ENCODE measurements around the gene ZBTB49. TPM values are rescaled to one million over a fixed set of nuclear protein-coding genes. Genes with fewer than 3 reads are reported as not detected.

The ZBTB49 gene
- polyA plus RNA-seq, 3 donors: 1.4 to 5.1 (median 1.7) TPM

DNA sequence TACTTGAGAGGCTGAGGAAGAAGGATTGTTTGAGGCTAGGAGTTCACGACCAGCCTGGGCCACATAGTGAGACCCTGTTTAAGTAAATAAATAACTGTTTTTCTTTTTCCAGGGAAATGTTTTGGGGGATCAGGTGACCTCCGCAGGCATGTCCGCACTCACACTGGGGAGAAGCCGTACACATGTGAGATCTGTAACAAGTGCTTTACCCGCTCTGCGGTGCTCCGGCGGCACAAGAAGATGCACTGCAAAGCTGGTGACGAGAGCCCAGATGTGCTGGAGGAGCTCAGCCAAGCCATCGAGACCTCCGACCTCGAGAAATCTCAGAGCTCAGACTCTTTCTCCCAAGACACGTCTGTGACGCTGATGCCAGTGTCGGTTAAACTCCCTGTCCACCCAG is 30.5 kb downstream of the ZBTB49 start:
- WGBS, 3 donors: 94 to 98% (median 97%) methylated on average over 15 of the region's 15 CpGs
- no peak overlapping the region for H3K27ac ChIP-seq (ENCODE audit: low read depth, low read length)

DNA sequence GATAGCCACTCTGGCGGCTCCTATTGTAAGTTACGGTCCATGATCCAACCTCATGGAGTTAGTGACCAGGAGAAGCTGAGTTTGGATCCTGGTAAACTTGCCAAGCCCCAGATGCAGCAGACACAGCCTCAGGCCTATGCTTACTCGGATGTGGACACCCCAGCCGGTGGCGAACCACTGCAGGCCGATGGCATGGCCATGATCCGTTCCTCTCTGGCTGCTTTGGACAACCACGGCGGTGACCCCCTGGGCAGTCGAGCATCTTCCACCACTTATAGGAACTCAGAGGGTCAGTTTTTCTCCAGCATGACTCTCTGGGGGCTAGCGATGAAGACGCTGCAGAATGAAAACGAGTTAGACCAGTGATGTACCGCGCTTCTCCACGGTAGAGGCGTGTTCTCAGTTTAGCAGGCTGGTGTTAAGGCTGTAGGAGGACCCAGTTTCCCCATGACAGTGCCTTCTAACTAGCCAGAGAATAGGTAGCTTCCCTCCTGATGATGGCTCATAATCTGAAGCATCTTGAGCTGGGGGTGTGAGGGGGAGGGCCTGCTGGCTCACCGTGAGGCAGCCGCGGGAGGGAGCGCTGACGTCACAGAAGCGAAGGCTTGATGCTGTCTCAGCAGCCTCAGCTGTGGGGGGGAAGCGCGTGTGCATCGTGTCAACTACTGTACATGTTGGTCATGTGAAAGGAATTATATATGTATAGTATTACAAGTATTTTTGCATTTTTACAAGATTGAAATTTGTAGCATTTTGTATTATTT is 31.1 kb downstream of the ZBTB49 start:
- WGBS, 3 donors: 93 to 94% (median 93%) methylated on average over 26 of the region's 26 CpGs
- no peak overlapping the region for H3K27ac ChIP-seq (ENCODE audit: low read depth, low read length)

DNA sequence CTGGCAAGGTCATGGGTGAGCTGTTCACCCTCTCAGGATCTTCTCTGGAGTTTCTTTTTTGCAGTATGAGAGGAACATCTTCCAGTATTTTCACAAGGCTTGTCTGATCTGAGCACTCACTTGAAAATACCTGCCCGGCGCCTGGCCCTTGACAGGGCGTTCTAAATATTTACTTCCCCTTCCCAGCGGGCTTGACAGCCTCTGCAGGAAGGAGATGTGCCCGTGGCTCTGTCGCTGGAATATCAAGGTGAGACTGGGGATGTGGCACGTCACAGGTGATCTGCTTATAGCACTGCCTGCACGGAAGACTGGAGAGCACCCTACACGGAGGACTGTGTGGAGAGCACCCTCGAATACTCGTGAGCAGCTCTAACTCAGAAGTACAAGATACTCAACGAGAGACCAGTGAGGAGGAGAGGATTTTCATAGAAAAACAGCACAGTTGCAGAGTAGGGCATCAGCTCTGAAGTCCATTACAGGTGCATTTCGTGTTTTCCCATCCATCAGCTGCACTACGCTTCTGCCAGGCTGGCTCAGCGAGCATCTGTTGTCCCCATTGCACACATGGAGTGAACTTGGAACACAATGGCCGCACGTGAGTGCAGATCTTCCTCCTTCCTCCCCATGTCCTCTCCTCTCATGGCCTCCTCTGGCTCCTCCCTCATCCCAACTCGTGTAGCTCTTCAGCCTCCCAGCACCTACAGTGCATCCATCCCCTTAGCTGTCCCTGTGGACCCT is 32.1 kb downstream of the ZBTB49 start:
- no peak overlapping the region for H3K27ac ChIP-seq (ENCODE audit: low read depth, low read length)
- 79 to 88% (median 86%) methylated on average over 18 of the region's 18 CpGs for WGBS, 3 donors

DNA sequence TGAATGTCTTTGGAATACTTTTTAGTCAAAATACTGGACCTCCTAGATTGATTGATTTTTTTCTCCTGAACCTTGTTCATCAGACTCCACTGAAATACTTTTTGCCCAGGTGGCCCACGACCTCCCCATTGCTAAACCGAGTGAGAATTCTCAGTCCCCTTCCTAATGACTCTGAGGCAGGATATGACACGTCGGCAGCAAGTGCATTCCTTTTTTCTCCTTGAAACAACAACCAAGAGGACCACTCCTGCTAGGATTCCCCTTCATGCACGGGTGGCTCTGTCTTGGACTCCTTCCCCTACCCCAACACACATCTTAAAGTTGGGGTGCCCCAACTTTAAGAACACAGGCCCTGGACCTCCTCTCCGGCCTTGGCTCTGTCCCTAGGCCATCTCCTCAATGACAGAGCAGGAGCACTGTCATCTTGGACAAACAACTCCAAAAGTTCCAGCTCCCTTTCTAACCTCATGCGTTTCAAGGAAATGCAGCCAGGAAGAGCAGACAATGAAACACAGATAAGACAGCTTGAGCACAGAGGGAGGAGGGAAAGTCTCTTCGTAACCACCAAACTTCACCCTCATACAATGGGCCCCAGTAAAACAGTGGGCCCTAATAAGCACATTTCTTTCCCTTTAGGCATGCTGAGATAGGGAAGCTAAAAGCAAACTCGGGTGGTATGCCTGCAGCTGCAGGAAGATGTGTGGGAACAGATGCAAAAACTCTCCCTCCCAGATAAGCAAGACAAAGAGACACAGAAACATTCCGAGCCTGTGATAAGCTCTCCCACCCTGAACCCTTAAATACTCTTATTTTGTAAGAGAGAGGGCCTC is 33.9 kb downstream of the ZBTB49 start:
- 50 to 58% (median 51%) methylated on average over 10 of the region's 10 CpGs for WGBS, 3 donors
- H3K27ac ChIP-seq (ENCODE audit: low read depth, low read length): no peak overlapping the region

DNA sequence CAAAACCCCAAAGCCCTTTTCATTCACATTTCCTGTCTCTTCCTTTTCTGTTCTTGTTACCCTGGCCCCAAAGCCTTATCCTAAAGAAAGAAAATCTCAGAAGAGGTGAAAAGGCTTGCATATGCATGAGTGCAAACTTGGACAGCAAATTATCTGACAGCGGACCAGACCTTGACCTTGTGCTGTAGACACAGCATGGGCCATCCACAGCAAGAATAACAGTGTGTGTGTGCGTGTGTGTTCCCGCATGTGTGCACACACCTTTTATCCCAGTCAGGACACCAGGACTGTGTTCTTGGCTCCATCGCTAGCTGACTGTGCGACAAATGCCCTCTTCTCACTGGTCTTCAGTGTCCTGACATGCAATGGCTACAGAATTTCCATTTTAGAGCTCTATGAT is 35.3 kb downstream of the ZBTB49 start:
- 88 to 96% (median 89%) methylated on average over 5 of the region's 5 CpGs for WGBS, 3 donors
- no peak overlapping the region for H3K27ac ChIP-seq (ENCODE audit: low read depth, low read length)

DNA sequence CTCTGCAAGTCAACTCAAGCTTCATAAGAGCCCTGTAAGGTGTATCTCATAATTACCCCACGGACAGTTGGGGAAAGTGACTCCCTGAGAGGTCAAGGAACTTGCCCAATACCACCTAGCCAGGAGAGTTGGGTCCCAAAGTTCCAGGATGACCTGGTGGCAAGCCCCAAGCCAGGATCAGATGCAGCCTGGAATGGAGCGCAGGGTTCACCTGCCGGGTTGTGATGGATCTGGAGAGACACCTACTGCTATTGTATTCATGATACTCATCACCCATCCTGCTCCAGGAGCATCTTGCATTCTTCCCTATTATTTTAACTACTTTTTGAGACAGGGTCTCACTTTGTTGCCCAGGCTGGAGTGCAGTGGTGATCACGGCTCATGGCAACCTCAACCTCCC is 36.1 kb downstream of the ZBTB49 start:
- 87 to 93% (median 92%) methylated on average over 4 of the region's 4 CpGs for WGBS, 3 donors

DNA sequence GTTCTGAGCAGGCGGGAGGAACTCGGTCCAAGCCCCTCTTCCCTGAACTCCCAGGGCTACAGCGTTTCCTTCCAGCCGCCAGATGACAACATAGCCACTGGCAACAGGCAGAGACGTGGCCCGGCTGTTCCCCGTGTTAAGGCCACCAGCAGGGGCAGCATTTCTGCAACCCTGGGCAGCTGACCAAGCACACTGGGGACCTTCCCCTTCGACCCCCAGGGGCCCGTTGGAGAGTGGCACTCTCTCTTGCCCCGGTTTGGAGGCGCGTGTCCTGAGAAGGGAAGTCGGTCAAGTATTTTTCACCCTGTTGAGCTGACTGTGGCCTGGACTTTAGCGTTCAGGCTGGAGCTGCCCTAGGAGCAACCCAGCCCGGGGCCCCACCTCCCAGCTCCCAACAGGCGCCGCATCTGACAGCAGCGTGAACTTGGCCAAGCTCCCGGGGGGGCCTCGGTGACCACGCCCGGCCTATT is 37.6 kb downstream of the ZBTB49 start:
- 34 to 41% (median 35%) methylated on average over 22 of the region's 22 CpGs for WGBS, 3 donors

More for the DNA sequence above, 36.1 kb downstream of the ZBTB49 start:
- no peak overlapping the region for H3K27ac ChIP-seq (ENCODE audit: low read depth, low read length)

DNA sequence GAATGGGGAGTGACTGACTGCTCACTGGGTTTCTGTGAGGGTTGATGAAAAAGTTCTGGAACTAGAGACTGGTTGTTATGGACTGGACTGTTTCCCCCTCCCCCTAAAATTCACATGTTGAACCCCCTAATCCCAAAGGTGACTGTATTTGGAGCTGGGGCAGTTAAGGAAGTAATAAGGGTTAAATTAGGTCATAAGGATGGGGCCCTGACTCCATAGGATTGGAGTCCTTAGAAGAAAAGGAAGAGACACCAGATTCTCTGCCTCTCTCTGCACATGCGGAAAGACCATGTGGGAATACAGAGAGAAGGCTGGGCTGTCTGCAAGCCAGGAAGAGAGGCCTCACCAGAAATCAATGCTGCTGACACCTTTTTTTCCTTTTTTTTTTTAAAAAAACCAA is 38.2 kb downstream of the ZBTB49 start:
- H3K27ac ChIP-seq (ENCODE audit: low read depth, low read length): no peak overlapping the region
- WGBS, 3 donors: 87 to 100% (median 100%) methylated on average over 1 of the region's 1 CpG

More for the DNA sequence above, 37.6 kb downstream of the ZBTB49 start:
- no peak overlapping the region for H3K27ac ChIP-seq (ENCODE audit: low read depth, low read length)

DNA sequence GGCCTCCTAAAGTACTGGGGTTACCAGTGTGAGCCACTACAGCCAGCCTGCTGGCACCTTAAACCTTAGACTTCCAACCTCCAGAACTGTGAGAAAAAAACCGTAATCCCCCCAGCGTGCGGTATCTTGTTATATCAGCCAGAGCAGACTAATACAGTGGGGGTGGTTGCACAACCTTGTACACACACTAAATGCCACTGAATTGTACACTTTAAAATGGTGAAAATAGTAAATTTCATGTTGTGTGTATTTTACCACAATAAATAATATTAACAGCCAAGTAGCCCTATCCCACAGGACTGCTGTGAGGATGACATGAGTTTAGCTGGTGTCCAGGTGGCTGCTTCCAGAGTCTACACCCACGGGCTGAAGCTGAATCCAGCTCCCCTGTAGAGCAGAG is 38.8 kb downstream of the ZBTB49 start:
- 86 to 94% (median 89%) methylated on average over 4 of the region's 4 CpGs for WGBS, 3 donors
- H3K27ac ChIP-seq (ENCODE audit: low read depth, low read length): no peak overlapping the region

DNA sequence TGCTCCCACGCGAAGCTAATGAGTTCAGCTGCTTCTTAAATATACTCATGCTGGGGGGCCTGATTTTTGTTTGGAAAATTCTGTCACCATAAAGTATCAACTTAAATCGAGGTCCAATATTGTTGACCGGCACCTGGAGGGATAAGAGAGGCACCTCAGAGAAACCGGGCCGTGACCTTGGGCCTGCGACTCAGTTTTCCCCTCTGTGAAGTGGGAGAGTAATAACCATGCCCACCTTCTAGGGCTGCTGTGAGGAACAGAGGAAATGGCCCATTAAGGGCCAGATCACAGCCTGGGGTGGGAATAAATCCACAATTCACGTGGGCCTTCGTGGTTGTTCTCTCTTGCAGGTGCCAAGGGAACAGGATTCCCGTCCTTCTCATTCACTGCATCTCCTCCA is 39.4 kb downstream of the ZBTB49 start:
- WGBS, 3 donors: 94% methylated on average over 10 of the region's 10 CpGs
- H3K27ac ChIP-seq (ENCODE audit: low read depth, low read length): no peak overlapping the region

DNA sequence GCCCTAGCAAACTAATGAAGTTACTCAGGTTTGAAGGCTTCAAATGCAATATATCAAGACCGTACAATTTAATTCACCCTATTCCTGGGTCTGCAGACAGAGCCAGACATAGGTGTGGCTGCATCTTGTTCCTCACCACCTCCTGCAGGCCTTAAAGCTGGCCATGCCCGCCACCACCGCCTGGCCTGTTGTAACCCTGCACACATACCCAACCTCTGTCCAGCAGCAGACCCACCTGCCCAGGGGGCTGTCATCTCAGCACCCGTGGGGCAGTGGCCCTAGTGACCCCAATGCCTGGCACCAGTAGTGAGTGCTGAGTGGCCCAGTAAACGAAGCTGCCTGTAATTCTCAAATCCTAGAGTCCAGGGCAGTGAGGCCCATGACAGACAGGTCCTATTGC is 40.7 kb downstream of the ZBTB49 start:
- WGBS, 3 donors: 74 to 85% (median 84%) methylated on average over 5 of the region's 5 CpGs

DNA sequence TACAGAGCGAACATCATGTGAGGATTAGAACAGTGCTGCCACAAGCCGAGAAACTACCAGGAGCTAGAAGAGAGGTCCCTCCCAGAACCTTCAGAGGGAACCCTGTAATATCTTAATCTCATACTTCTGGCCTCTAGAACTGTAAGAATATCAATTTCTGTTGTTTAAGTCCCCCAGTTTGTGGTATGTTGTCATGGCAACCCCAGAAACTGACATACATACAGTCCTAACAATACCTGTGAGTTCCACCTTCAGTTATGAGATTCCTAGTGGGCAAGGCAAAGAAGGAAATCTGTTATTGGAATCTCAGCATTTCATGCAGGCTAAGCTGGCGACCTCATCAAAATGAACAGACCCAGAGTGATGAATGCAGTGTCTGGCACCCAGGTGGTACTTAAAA is 42.5 kb downstream of the ZBTB49 start:
- no peak overlapping the region for H3K27ac ChIP-seq (ENCODE audit: low read depth, low read length)
- WGBS, 3 donors: 80 to 86% (median 86%) methylated on average over 3 of the region's 3 CpGs

More for the DNA sequence above, 40.7 kb downstream of the ZBTB49 start:
- H3K27ac ChIP-seq (ENCODE audit: low read depth, low read length): no peak overlapping the region

DNA sequence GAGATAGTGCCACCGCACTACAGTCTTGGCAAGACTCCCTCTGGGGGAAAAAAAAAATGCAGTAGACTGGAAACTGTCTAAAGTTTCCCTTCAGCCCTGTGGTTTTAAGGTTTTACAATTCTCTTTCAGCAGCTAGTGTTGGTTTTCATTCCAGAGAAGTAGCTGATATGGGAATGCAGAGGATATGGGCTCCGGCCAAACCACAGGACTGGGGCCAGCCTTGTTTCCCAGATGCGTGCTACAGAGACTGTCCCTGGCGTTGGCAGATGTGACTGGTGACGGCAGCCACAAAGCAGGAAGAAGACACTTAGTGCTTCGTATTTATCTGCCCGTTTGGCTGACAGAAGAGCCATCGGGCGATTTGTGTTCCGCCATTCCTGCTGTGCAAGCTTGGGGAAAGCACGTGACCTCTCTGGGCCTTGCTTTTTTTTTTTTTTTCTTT is 43.2 kb downstream of the ZBTB49 start:
- H3K27ac ChIP-seq (ENCODE audit: low read depth, low read length): no peak overlapping the region
- WGBS, 3 donors: 29 to 59% (median 39%) methylated on average over 11 of the region's 11 CpGs

DNA sequence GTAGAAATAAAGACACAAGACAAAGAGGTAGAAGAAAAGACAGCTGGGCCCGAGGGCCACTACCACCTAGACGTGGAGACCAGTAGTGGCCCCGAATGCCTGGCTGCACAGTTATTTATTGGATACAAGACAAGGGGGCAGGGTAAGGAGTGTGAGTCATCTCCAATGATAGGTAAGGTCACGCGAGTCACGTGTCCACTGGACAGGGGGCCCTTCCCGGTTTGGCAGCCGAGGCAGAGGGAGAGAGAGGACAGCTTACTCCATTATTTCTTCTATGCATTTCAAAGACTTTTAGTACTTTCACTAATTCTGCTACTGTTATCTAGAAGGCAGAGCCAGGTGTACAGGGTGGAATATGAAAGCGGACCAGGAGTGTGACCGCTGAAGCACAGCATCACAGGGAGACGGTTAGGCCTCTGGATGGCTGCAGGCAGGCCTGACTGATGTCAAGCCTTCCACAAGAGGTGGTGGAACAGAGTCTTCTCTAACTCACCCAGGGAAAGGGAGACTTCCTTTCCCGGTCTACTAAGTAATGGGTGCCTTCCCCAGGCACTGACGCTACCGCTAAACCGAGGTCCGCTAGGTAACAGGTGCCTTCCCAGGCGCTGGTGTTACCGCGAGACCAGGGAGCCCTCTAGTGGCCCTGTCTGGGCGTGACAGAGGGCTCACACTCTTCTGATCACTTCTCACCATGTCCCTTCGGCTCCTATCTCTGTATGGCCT is 44.9 kb downstream of the ZBTB49 start:
- 50 to 56% (median 52%) methylated on average over 21 of the region's 21 CpGs for WGBS, 3 donors
- no peak overlapping the region for H3K27ac ChIP-seq (ENCODE audit: low read depth, low read length)

DNA sequence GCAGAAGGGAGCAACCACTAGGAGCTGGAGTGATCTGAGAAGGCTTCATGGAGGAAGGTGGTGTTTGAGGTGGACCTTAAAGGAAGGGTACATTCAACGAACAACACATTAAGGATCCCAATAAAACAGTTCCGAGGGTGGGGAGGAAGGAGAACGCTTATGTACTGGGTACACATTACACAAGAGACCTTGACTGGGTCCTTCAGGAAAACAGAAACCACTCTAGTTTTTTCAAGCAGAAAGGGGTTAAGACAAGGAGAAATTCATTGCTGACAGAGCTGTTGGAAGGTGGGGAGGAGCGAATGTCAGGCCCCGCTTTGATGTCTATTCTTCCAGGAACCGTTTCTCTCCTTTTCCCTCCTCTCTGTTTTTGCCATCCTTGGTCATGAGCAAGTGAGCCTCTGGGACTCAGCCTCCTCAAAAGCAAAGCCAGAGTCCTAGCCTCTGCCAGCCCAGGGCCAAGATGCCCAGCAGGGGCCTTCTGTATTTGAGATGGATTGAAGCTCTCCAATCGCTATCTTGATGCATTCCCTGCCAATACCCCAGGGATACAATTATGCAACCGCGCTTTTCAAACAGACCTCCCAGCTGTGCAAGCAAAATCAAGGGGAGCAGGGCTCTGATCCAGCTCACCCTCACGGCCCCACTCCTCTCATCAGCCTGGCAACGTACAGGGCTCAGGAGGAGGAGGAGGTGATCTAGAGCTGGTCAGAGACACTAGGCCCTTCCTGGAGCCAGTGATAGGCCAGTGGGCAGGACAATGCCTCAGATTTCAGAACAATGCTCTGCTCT is 48.4 kb downstream of the ZBTB49 start:
- 47 to 75% (median 60%) methylated on average over 11 of the region's 11 CpGs for WGBS, 3 donors
- H3K27ac ChIP-seq (ENCODE audit: low read depth, low read length): no peak overlapping the region

DNA sequence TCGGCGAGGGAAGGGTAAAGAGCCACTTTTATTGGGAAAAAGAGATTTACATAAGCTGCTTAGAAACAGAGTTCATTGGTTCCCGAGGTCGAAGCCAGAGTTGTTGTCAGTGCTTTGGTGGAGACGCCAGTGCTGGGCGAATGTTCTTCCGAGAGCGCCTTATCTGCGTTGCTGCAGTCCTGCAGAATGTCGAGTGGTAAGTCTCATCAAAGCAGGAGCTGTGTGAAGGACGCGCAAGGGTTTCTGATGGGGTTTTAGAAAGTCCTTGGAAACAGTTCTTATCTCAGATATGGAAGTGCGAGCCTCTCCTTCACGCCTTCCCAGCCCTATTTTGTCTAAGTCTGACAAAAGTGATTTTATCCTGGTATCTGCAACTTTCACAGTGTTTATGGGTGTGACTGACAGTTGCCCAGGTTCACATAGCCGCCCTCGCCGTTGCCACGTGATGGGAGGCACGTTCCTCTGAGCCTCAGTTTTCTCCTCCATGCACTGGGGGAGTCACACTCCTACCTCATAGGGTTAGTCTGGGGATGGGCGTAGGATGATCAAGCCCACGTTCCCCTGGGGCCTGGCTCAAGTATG is 49.5 kb downstream of the ZBTB49 start:
- H3K27ac ChIP-seq (ENCODE audit: low read depth, low read length): no peak overlapping the region
- 29 to 54% (median 38%) methylated on average over 21 of the region's 21 CpGs for WGBS, 3 donors

Data from adipose tissue (tissue), 3 donors.